ENCODE measurements around the gene RFX2. TPM values are rescaled to one million over a fixed set of nuclear protein-coding genes. Genes with fewer than 3 reads are reported as not detected.

Gene RFX2
- total RNA-seq, 1 experiment from 2014 or later, result 3.7 TPM

GRCh38 chr19:6032381-6032780, 77.9 kb downstream of the RFX2 start:
- peaks cover 11% of the 10 kb centered on the region for H3K27me3 Mint-ChIP-seq (ENCODE audit: low read depth)
- no peak overlapping the region for H3K4me3 Mint-ChIP-seq
- H3K79me1 ChIP-seq (ENCODE audit: insufficient read depth, low read depth, low read length, poor library complexity, severe bottlenecking), result no peaks in the 10 kb centered on the region
- no peak overlapping the region for H2AFZ ChIP-seq (ENCODE audit: low read length)
- H3K27ac Mint-ChIP-seq, result peak overlapping the region in 1 of 3 experiments; percentile 50; a peak in 1 of 7 replicates
- H2BK20ac ChIP-seq (ENCODE audit: low read depth, low read length, poor library complexity, severe bottlenecking), result no peak overlapping the region
- no peak overlapping the region for H3K56ac ChIP-seq (ENCODE audit: insufficient read length, low read depth, low read length)
- H3K4ac ChIP-seq (ENCODE audit: low read depth, low read length), result no peak overlapping the region
- DNase-seq, result no peak
- H4K8ac ChIP-seq (replicated peaks; ENCODE audit: insufficient read length, low read depth, low read length), result no peak overlapping the region
- no peak overlapping the region for H3K9ac ChIP-seq (ENCODE audit: extremely low read depth, insufficient read length, low read length)
- H4K91ac ChIP-seq (ENCODE audit: insufficient read length, low read depth, low read length), result no peak overlapping the region
- no peak overlapping the region for H3K14ac ChIP-seq (ENCODE audit: insufficient read depth, low read length)
- H3K4me1 Mint-ChIP-seq, result no peaks in the 10 kb centered on the region; a peak in 1 of 4 replicates
- no peak overlapping the region for H3T11ph ChIP-seq (ENCODE audit: low read length)
- no peaks in the 10 kb centered on the region for H3K27me3 ChIP-seq (ENCODE audit: insufficient read depth, low read length)
- peaks cover 3 to 4% of the 10 kb centered on the region in 2 experiments; a peak in 3 of 5 replicates for H3K9me3 Mint-ChIP-seq
- no peak overlapping the region for H3K4me2 ChIP-seq (ENCODE audit: insufficient read depth, insufficient read length, low read length)
- no peak overlapping the region for H2BK15ac ChIP-seq (ENCODE audit: low read depth, low read length)
- H2BK120ac ChIP-seq (ENCODE audit: low read depth, low read length, poor library complexity, severe bottlenecking), result no peak overlapping the region
- H2AK5ac ChIP-seq (ENCODE audit: insufficient read length, low read length), result no peak overlapping the region
- no peaks in the 10 kb centered on the region for H3K23me2 ChIP-seq (ENCODE audit: insufficient read length, low read depth, low read length, poor library complexity, severe bottlenecking)
- H4K20me1 ChIP-seq (ENCODE audit: control insufficient read depth, insufficient read depth, insufficient read length), result no peaks in the 10 kb centered on the region
- no peaks in the 10 kb centered on the region for H3K9me3 ChIP-seq (ENCODE audit: control insufficient read depth, low read depth, low read length)
- H3K23ac ChIP-seq (ENCODE audit: insufficient read length, low read depth, low read length), result no peak overlapping the region
- TF ChIP-seq CTCF (conservative IDR thresholded peaks at IDR 0.05), result no peak
- H3K4me1 ChIP-seq (ENCODE audit: insufficient read depth, low read length), result no peaks in the 10 kb centered on the region
- no peak overlapping the region for H4K5ac ChIP-seq (ENCODE audit: insufficient read length, low read depth, low read length)
- no CpG with 5 or more reads among the region's 4 CpGs for WGBS (ENCODE audit: extremely low coverage, insufficient read length, low lambda C conversion rate)
- no peak overlapping the region for H2BK5ac ChIP-seq (ENCODE audit: insufficient read length, low read length)
- H3K18ac ChIP-seq (ENCODE audit: insufficient read length, low read depth, low read length), result no peak overlapping the region
- no peaks in the 10 kb centered on the region for H3K79me2 ChIP-seq (ENCODE audit: insufficient read depth, low read length)
- H2BK12ac ChIP-seq (ENCODE audit: insufficient read length, low read depth, low read length), result peak overlapping the region; percentile 35
- no peak overlapping the region for H3K27ac ChIP-seq (ENCODE audit: insufficient read length, low read depth, low read length)
- no peaks in the 10 kb centered on the region for H3K36me3 Mint-ChIP-seq (ENCODE audit: insufficient read depth in 1 of 3, low read depth in 3 of 3)
